KG1 (cell line): ENCODE data around the gene SEMA3E.
"Not testable (repeated sequence)": the region's sequence is repeated elsewhere in the genome, so short reads cannot be mapped to it uniquely, and the experiment has no call there.

Experiments used
- DNase-seq: peaks from one replicate; lab custom pipeline; 2025; lab: John Stamatoyannopoulos, UW

The SEMA3E gene

GRCh38 chr7:83648464-83649241 is at the start of gene SEMA3E:
SEMA3E (minus strand) TSS chr7:83649139.
- no peak for DNase-seq

GRCh38 chr7:83697804-83698530 is 49.0 kb upstream of the SEMA3E start:
- DNase-seq: no peak

- DNase-seq: no peak
Measured at GRCh38 chr7:83696101-83696500, 47.2 kb upstream of the SEMA3E start.

- DNase-seq: no peak
Measured at GRCh38 chr7:83695128-83695960, 46.4 kb upstream of the SEMA3E start.

GRCh38 chr7:83693256-83693655 is 44.3 kb upstream of the SEMA3E start:
- DNase-seq: no peak

- no peak for DNase-seq
Measured at GRCh38 chr7:83691095-83691494, 42.2 kb upstream of the SEMA3E start.

- no peak for DNase-seq
Measured at GRCh38 chr7:83689855-83690254, 40.9 kb upstream of the SEMA3E start.

GRCh38 chr7:83686416-83686815 is 37.5 kb upstream of the SEMA3E start:
- DNase-seq: no peak

GRCh38 chr7:83684928-83685327 is 36.0 kb upstream of the SEMA3E start:
- DNase-seq: no peak

GRCh38 chr7:83681200-83681778 is 32.4 kb upstream of the SEMA3E start:
- DNase-seq: no peak

- DNase-seq: no peak
Measured at GRCh38 chr7:83677180-83677866, 28.4 kb upstream of the SEMA3E start.

GRCh38 chr7:83673291-83673690 is 24.4 kb upstream of the SEMA3E start:
- not testable (repeated sequence) for DNase-seq

- no peak for DNase-seq
Measured at GRCh38 chr7:83672157-83672556, 23.2 kb upstream of the SEMA3E start.

GRCh38 chr7:83663131-83663530 is 14.2 kb upstream of the SEMA3E start:
- DNase-seq: no peak

GRCh38 chr7:83658126-83658525 is 9.2 kb upstream of the SEMA3E start:
- DNase-seq: no peak

GRCh38 chr7:83655951-83656556 is 7.1 kb upstream of the SEMA3E start:
- no peak for DNase-seq

- no peak for DNase-seq
Measured at GRCh38 chr7:83652481-83652880, 3.5 kb upstream of the SEMA3E start.

- no peak for DNase-seq
Measured at GRCh38 chr7:83649701-83650100, 762 bp upstream of the SEMA3E start.

- DNase-seq: no peak
Measured at GRCh38 chr7:83646027-83646426, 2.9 kb downstream of the SEMA3E start.

GRCh38 chr7:83643739-83644138 is 5.2 kb downstream of the SEMA3E start:
- no peak for DNase-seq

GRCh38 chr7:83643012-83643411 is 5.9 kb downstream of the SEMA3E start:
- no peak for DNase-seq
